Measurements from ENCODE around the gene ZFYVE9. TPM values are rescaled to one million over a fixed set of nuclear protein-coding genes. Genes with fewer than 3 reads are reported as not detected.

ZFYVE9 gene
- total and polyA plus RNA-seq, 2 of the 13 experiments (the other 11 are each of a cell fraction or from before 2014, with no cell fraction given) = 9.2 to 19.8 TPM

GRCh38 chr1:52325786-52326185 is 183.9 kb downstream of the ZFYVE9 start (continued):
- TF ChIP-seq RNF219 (CRISPR knock-in tag; IDR thresholded peaks at IDR 0.05) = no peak
- TF ChIP-seq RXRB (CRISPR knock-in tag; IDR thresholded peaks at IDR 0.05; ENCODE audit: borderline replicate concordance) = no peak
- no peak for TF ChIP-seq NR2F2 (IDR thresholded peaks at IDR 0.05; ENCODE audit: borderline replicate concordance, low read depth)
- no peak for TF ChIP-seq ATF3 (CRISPR knock-in tag; IDR thresholded peaks at IDR 0.05)

- WGBS (ENCODE audit: low lambda C conversion rate) = 89% methylated on average over 1 of the region's 1 CpG
- peak; percentile 40 for DNase-seq (ENCODE audit: low spot score)
- in situ Hi-C loops (cut with HindIII; ENCODE audit: extremely low pct_ligation_motif_present, low pct_unique_long_range_greater_than_20kb) (no loop called here), intact Hi-C loops (cut with micrococcal nuclease; ENCODE audit: unreplicated experiment) (no loop called here)
- Histone ChIP-seq H3K27ac (ENCODE audit: extremely low read length, insufficient read depth, low read length) (no peak overlapping the region), H3K4me1 (ENCODE audit: insufficient read depth, low read length) (peaks cover 17% of the 10 kb centered on the region), H3K4me3 (replicated peaks in 1 of 3; ENCODE audit: insufficient read depth in 1 of 3, low read depth in 2 of 3, low read length in 3 of 3) (no peak overlapping the region), H4K20me1 (ENCODE audit: insufficient read depth, low read length) (no peaks in the 10 kb centered on the region), H2AFZ (ENCODE audit: low read length) (no peak overlapping the region), H3K36me3 (replicated peaks in 1 of 2; ENCODE audit: control insufficient read depth in 1 of 2, insufficient read depth in 2 of 2, low read length in 2 of 2) (no peaks in the 10 kb centered on the region), H3K9ac (ENCODE audit: insufficient read depth, low read depth, low read length) (no peak overlapping the region), H3K4me2 (ENCODE audit: low read depth, low read length) (no peak overlapping the region), H3K79me2 (ENCODE audit: insufficient read depth, low read length) (no peaks in the 10 kb centered on the region), H3K27me3 (ENCODE audit: control insufficient read depth in 1 of 2, insufficient read depth in 2 of 2, low read length in 2 of 2) (no peaks in the 10 kb centered on the region), H3K9me3 (ENCODE audit: low read length) (no peaks in the 10 kb centered on the region)
- no peak; the same call in 2 of the 3 replicates for ATAC-seq
- FAIRE-seq = peak; percentile 59
- no TSS peak for BruUV-seq (replicated peaks)
- ChIA-PET POLR2A (no interaction called here), CTCF (ENCODE audit: low intra/inter-chr PET ratio, low total read pairs) (no interaction called here)
- TF ChIP-seq ZBED4 (CRISPR knock-in tag; IDR thresholded peaks at IDR 0.05; ENCODE audit: borderline replicate concordance) (no peak), TEAD3 (CRISPR knock-in tag; optimal IDR thresholded peaks at IDR 0.05; ENCODE audit: borderline replicate concordance) (no peak), FOXA3 (CRISPR knock-in tag; IDR thresholded peaks at IDR 0.05) (peak; percentile 39; the same call in 1 of the 2 replicates), ZHX1 (CRISPR knock-in tag; IDR thresholded peaks at IDR 0.05; ENCODE audit: low read depth) (no peak), ZNF784 (CRISPR knock-in tag; IDR thresholded peaks at IDR 0.05; ENCODE audit: borderline replicate concordance) (no peak), SAP130 (CRISPR knock-in tag; IDR thresholded peaks at IDR 0.05; ENCODE audit: low read depth) (peak; percentile 25; the same call in 1 of the 2 replicates), RARG (CRISPR knock-in tag; IDR thresholded peaks at IDR 0.05; ENCODE audit: low read depth) (no peak), GATAD2A (CRISPR knock-in tag; IDR thresholded peaks at IDR 0.05) (no peak), IRF2 (CRISPR knock-in tag; IDR thresholded peaks at IDR 0.05) (no peak), MAFF (IDR thresholded peaks at IDR 0.05; ENCODE audit: low read depth, low read length) (peak; percentile 91)
Measured at GRCh38 chr1:52328615-52329014, 186.7 kb downstream of the ZFYVE9 start.

All from HepG2 (cell line).